Left lung (tissue), 10 donors: Measurements from ENCODE around the gene SPATA12. TPM values are rescaled to one million over a fixed set of nuclear protein-coding genes. Genes with fewer than 3 reads are reported as not detected.

ENCODE experiments used
- ATAC-seq: fragments of 200-7000 bp; cut with Tn5 transposase; one replicate; pipeline ENCODE4 v1.9.1; 2020; ENCODE audit warnings: moderate library complexity
- DNase-seq, 4 donors: peaks; one replicate each; pipeline ENCODE4 v3.0.0-alpha.2; 2013 to 2020
- H3K27ac ChIP-seq, 2 donors: fragments of 200-600 bp; sonication (generic) in 1 of 2; one replicate each; pipeline versions ENCODE4 v1.5.0 to v1.8.0; 2020 to 2021
- H3K27me3 ChIP-seq, 2 donors: fragments of 200-600 bp; sonication (generic) in 1 of 2; one replicate each; pipeline versions ENCODE4 v1.5.0 to v1.8.0; 2020 to 2021
- H3K36me3 ChIP-seq, 2 donors: fragments of 200-600 bp; sonication (generic) in 1 of 2; one replicate each; pipeline versions ENCODE4 v1.5.0 to v1.8.0; 2020 to 2021
- H3K4me1 ChIP-seq, 2 donors: fragments of 200-600 bp; one replicate each; pipeline ENCODE4 v1.8.0; 2021
- H3K4me3 ChIP-seq, 2 donors: fragments of 200-600 bp; sonication (generic) in 1 of 2; one replicate each; pipeline versions ENCODE4 v1.5.0 to v1.8.0; 2020 to 2021; ENCODE audit warnings: mild to moderate bottlenecking in 1 of 2
- H3K9me3 ChIP-seq, 2 donors: fragments of 200-600 bp; sonication (generic) in 1 of 2; one replicate each; pipeline versions ENCODE4 v1.5.0 to v1.8.0; 2020 to 2021
- intact Hi-C, 2 donors: fragments of 100-400 bp; cut with DNase I; formaldehyde crosslinking; loops; one replicate each; pipeline versions ENCODE4 v1.11.2 to v1.14.2; 2022
- polyA plus RNA-seq, 6 donors: library from polyadenylated mRNA; unstranded; fragments of 120-200 nt; gene quantifications; one replicate each; pipeline ENCODE4 v1.2.1, GENCODE V29; 2013; ENCODE audit not compliant: insufficient read length in 6 of 6
- total RNA-seq, 2 donors: library from RNA; stranded (reverse); fragmentation: NEBNext Ultra II Directional; extraction: Animal tissue kit (Norgen Biotek cat#: 25700); gene quantifications; one replicate each; pipeline ENCODE4 v1.2.1, GENCODE V29; 2021
- TF ChIP-seq, protein P1 (sequence below), 2 donors: fragments of 200-600 bp; sonication (generic) in 1 of 2; IDR thresholded peaks; one replicate each; pipeline versions ENCODE4 v1.5.0 to v1.8.0; 2021; ENCODE audit warnings: antibody characterized with exemption in 2 of 2
- donor health status: DM: no; HTN: yes; CAD: no.
- donor health status: DM: no; HTN: no; CAD: no.

Gene SPATA12
- total and polyA plus RNA-seq, 8 donors = 0.17 to 0.21 TPM; not detected in 6

DNA sequence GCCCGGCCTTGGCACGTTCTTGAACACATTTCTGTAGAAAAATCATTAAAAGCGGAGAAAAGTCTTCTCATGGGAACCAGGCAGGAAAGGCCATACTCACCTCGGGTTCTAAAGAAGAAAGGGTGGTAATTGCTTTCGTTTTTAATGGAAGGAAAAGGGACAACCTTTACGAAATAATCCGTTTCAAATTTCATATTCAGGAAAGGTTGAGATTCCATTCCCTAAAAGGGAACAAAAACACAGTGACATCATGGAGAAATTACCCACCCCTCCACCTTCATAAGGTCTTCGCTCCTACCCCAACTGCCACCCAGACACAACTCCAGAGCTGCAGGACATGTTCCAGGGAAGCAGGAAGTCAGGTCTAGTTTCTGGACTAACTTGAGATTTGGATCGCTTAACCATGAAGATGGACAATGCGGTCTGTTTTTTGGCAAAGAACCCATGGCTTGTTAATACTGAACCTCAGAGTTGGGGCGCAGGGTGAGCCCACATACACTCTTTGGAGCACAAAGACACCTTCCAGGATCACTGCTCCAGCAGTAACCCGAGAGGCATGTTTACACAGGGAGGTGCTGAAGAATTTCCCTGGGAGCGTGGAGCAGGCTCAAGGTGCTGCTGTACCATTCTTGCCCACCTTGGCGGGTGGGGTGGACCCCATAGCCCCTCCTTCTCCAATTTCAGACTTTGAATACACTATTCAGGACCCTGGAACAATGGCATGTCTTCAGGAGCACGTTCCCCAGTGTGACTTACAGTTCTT is 49.2 kb downstream of the SPATA12 start:
- H3K36me3 ChIP-seq = no peaks in the 10 kb centered on the region
- intact Hi-C loops = no loop called here
- H3K9me3 ChIP-seq = no peaks in the 10 kb centered on the region
- ATAC-seq = peak; percentile 37
- TF ChIP-seq, protein P1, sequence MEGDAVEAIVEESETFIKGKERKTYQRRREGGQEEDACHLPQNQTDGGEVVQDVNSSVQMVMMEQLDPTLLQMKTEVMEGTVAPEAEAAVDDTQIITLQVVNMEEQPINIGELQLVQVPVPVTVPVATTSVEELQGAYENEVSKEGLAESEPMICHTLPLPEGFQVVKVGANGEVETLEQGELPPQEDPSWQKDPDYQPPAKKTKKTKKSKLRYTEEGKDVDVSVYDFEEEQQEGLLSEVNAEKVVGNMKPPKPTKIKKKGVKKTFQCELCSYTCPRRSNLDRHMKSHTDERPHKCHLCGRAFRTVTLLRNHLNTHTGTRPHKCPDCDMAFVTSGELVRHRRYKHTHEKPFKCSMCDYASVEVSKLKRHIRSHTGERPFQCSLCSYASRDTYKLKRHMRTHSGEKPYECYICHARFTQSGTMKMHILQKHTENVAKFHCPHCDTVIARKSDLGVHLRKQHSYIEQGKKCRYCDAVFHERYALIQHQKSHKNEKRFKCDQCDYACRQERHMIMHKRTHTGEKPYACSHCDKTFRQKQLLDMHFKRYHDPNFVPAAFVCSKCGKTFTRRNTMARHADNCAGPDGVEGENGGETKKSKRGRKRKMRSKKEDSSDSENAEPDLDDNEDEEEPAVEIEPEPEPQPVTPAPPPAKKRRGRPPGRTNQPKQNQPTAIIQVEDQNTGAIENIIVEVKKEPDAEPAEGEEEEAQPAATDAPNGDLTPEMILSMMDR (IDR thresholded peaks at IDR 0.05) = no peak
- H3K4me3 ChIP-seq = no peak overlapping the region
- no peak for DNase-seq
- H3K4me1 ChIP-seq = no peaks in the 10 kb centered on the region
- peaks cover 0 to 6% of the 10 kb centered on the region in 2 donors for H3K27me3 ChIP-seq
- no peak overlapping the region for H3K27ac ChIP-seq

DNA sequence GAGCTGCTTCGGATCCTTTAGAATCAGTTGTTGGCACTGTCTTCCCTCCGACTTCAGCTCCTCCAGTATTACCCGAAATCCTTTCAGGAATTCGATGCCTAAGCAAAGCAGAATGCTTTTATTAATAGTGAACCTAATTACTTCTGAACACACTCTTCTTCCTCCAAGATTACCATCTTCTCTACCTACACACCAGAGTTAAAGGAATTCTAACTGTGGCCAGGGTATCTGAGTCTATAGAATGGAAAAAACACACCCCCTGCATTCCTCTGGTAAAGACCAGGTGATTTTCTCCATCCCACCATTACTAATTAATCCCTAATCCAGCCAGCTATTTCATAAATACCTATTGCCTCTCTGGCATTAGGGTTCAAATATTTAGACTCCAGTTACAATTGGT is 49.8 kb downstream of the SPATA12 start:
- ATAC-seq = no peak

DNA sequence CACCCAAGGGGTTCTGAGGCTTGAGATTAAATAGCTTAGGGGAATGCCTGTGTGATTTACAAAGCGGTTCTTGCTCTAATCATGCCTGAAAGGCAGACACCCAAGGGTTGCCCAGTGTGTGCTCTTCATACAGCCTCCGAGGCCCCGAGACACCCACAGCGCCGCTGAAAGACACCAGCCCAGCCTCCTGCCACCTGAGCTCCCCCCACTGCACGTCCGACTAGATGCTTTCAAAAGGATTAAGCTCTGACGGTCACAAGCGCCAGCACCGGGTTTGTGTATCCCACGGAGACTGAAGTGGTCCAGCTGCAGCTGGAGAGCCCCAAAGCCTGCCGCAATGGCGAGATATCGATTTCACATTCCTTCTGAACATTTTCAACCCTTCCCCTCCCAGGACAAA is 50.3 kb downstream of the SPATA12 start:
- Histone ChIP-seq H3K27ac (no peak overlapping the region), H3K4me1 (no peaks in the 10 kb centered on the region), H3K36me3 (no peaks in the 10 kb centered on the region), H3K9me3 (no peaks in the 10 kb centered on the region), H3K4me3 (no peak overlapping the region), H3K27me3 (peaks cover 0 to 6% of the 10 kb centered on the region in 2 donors)
- TF ChIP-seq, protein P1 (IDR thresholded peaks at IDR 0.05) = no peak
- ATAC-seq (no peak), DNase-seq (no peak)
- intact Hi-C loops = no loop called here

More for the DNA sequence above, 49.8 kb downstream of the SPATA12 start:
- DNase-seq = no peak
- Histone ChIP-seq H3K4me1 (no peaks in the 10 kb centered on the region), H3K27ac (no peak overlapping the region), H3K27me3 (peaks cover 0 to 6% of the 10 kb centered on the region in 2 donors), H3K36me3 (no peaks in the 10 kb centered on the region), H3K9me3 (no peaks in the 10 kb centered on the region), H3K4me3 (no peak overlapping the region)
- intact Hi-C loops = no loop called here
- TF ChIP-seq, protein P1 (IDR thresholded peaks at IDR 0.05) = no peak

DNA sequence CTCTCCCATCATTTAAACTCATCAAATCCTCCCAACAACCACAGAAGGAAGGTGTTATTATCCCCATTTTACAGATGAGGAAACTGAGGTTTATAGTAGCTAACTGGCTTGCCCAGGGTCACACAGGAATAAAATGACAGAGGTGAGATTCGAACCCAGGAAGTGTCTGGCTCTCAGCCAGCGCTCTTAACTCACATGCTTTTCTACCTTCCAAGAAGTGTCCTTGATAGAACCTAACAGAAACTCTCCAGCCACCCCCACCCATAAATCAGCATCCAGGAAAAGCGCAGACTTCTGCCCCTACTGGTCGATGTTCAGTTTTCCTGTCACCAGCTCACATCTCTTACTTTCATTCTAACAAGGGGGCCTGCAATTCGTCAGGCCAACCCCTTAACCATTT is 51.7 kb downstream of the SPATA12 start:
- Histone ChIP-seq H3K36me3 (no peaks in the 10 kb centered on the region), H3K4me1 (no peaks in the 10 kb centered on the region), H3K9me3 (no peaks in the 10 kb centered on the region), H3K27ac (no peak overlapping the region), H3K27me3 (peaks cover 0 to 6% of the 10 kb centered on the region in 2 donors), H3K4me3 (no peak overlapping the region)
- intact Hi-C loops = no loop called here
- TF ChIP-seq, protein P1 (IDR thresholded peaks at IDR 0.05) = no peak
- no peak for DNase-seq
- no peak for ATAC-seq

DNA sequence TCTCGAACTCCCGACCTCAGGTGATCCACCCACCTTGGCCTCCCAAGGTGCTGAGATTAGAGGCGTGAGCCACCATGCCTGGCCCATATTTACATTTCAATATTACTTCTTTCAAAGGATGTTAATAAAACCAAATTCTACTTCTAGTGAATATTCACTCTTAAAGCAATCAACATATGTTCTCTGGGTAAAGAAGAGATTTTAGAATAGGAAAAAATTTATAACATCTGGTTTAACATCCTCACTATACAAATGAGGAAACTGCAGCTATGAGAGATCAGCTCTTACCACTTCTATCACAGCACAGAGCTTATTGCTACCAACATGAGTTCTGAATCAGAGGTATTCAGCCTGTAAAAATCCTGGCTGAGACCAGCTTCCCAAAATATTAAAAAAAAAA is 56.0 kb downstream of the SPATA12 start:
- intact Hi-C loops = no loop called here
- no peak for ATAC-seq

More for the DNA sequence above, 56.0 kb downstream of the SPATA12 start:
- DNase-seq = no peak
- Histone ChIP-seq H3K4me1 (no peaks in the 10 kb centered on the region), H3K27me3 (no peaks in the 10 kb centered on the region), H3K27ac (no peak overlapping the region), H3K9me3 (no peaks in the 10 kb centered on the region), H3K36me3 (no peaks in the 10 kb centered on the region), H3K4me3 (no peak overlapping the region)
- TF ChIP-seq, protein P1 (IDR thresholded peaks at IDR 0.05) = no peak
